Renal cortical epithelial cell (primary cell): Measurements from ENCODE around the gene CDC42BPG. TPM values are rescaled to one million over a fixed set of nuclear protein-coding genes. Genes with fewer than 3 reads are reported as not detected.

Experiments
- DNase-seq: peaks from one replicate; pipeline ENCODE4 v3.0.0-alpha.2; 2011; ENCODE audit warnings: low read depth
- total RNA-seq: library from RNA; depleted of rRNA; stranded (reverse); fragments of >200 nt; gene quantifications from 2 replicates; pipeline ENCODE4 v1.2.3, GENCODE V29; 2014

CDC42BPG gene, protein sequence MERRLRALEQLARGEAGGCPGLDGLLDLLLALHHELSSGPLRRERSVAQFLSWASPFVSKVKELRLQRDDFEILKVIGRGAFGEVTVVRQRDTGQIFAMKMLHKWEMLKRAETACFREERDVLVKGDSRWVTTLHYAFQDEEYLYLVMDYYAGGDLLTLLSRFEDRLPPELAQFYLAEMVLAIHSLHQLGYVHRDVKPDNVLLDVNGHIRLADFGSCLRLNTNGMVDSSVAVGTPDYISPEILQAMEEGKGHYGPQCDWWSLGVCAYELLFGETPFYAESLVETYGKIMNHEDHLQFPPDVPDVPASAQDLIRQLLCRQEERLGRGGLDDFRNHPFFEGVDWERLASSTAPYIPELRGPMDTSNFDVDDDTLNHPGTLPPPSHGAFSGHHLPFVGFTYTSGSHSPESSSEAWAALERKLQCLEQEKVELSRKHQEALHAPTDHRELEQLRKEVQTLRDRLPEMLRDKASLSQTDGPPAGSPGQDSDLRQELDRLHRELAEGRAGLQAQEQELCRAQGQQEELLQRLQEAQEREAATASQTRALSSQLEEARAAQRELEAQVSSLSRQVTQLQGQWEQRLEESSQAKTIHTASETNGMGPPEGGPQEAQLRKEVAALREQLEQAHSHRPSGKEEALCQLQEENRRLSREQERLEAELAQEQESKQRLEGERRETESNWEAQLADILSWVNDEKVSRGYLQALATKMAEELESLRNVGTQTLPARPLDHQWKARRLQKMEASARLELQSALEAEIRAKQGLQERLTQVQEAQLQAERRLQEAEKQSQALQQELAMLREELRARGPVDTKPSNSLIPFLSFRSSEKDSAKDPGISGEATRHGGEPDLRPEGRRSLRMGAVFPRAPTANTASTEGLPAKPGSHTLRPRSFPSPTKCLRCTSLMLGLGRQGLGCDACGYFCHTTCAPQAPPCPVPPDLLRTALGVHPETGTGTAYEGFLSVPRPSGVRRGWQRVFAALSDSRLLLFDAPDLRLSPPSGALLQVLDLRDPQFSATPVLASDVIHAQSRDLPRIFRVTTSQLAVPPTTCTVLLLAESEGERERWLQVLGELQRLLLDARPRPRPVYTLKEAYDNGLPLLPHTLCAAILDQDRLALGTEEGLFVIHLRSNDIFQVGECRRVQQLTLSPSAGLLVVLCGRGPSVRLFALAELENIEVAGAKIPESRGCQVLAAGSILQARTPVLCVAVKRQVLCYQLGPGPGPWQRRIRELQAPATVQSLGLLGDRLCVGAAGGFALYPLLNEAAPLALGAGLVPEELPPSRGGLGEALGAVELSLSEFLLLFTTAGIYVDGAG (N-terminal part only)
- total RNA-seq, result 8.7 and 9.4 TPM in 2 replicates

DNA sequence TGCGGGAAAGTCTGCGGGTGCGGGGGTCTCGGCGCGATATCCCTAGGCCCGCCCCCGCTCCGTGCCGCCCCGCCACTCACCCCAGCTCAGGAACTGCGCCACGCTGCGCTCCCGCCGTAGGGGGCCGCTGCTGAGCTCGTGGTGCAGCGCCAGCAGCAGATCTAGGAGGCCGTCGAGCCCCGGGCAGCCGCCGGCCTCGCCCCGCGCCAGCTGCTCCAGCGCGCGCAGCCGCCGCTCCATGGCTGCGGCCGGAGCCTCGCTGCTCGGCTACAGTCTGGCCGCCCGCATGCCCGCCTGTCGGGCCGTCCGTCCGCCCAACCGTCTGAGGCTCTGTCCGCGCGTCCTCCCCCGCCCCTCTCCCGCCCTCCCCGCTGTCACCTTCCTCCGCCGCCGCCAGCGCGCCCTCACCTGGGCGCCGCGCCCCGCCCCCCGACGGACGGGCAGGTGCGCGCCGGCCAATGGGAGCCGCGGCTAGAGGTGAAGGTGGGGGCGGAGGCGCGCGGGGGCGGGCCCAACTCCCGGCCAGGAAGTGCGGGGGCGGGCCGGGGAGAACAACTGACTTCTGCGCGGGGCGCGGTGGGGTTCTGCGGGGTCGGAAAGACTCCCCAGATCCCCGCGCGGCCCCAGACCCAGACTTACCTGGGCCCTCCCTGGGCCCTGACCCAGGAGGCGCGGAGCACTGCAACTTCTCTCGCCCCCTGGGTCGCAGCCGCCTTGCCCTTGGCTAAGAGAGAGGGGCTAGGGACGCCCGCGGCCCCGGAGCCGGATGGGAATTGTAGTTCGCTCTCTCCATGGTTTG, at the start of gene CDC42BPG:
CDC42BPG (minus strand) TSS at position 324 of the 799 bp plus-strand sequence; CDS start at position 240, 84 bp downstream.
- DNase-seq, result no peak

DNA sequence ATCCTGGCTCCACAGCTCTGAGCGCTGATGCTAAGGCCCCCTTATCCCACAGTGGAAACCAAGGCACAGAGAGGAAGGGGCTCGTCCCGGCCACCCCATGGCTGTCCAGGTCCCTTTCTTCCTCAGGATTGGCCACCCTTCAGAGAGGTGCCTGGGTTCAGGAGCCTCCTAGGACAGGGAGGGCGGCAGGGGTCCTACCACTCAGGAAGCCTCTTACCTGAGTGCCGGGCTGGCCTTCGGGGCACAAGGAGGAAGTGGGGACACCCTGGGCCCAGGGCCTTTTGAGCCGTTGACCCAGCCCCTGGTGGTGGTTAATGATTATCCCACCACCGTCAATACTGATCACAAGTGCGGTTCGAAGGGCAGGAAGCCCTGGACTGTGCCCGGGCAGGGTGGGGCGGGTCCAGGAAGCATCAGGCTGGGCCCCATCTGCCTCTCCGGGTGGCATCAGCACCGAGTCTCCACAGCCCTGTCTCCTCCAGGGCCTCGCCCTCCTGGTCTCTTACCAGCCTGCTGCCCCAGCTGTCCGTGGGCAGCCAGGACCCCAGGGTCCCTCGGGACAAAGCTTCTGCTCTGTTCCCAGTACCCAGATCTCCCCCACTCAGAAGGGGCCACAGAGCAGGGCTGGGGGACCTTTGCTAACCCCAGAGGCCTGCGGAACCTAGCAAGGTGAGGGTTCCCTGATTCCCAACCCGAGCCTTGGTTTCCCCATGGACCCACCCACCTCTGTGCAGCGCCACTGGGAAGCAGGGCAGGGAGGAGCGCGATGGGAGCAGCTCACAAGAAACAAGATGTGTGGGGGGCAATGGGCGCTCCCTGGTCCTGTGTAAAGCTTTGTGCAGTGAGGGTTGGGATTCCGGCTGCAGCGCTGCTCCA, 49.0 kb upstream of the CDC42BPG start:
- peak; percentile 40 for DNase-seq

DNA sequence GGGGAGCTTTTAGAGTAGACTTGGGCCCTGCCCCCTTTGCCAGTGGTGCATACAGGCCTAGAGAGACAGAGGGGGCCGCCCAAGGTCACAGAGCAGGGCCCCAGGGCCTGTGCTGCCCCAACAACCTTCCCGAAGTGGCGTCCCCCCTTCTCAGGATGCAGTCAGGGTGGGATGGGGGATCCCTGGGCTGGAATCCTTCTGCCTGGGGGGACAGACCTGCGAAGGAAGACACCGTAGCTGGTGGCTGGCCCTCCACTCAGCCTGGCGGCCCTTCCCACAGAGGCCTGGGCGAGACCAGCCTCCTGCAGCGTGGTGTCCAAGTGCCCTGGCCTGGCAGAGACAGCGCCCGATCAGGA, 48.4 kb upstream of the CDC42BPG start:
- no peak for DNase-seq

DNA sequence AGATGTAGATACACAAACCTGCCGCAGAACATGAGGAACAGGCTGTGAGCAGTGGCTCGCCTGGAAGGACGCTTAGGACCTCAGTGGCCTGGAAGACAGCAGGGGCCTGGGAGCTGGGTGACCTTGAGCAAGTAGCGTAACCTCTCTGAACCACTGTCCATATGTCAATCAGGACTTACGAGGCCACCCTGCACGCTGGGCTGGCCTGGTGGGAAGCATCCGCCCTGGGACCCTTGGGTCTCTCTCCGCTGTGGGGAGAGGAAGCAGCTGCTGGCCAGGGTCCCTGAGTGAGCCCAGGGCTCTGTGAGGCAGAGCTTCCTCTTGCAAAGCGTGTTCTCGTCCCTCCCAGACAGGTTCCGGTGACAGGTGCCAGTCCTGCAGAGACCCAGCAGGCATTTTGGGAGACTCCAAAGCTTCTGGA, 48.0 kb upstream of the CDC42BPG start:
- no peak for DNase-seq

DNA sequence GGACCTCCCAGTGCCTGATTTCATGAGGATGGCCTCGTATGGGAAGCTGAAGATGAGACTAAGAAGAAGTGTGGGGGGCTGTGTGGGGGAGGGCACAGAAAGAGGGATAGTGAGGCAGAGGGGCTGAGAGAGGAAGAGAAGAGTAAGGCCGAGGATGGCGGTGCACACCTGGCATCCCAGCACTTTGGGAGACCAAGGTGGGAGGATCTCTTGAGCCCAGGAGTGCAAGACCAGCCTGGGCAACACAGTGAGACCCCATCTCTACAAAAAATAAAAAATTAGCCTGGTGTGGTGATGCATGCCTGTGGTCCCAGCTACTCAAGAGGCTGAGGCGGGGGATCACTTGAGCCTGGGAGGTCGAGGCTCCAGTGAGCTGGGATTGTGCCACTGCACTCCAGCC, 47.4 kb upstream of the CDC42BPG start:
- DNase-seq, result no peak

DNA sequence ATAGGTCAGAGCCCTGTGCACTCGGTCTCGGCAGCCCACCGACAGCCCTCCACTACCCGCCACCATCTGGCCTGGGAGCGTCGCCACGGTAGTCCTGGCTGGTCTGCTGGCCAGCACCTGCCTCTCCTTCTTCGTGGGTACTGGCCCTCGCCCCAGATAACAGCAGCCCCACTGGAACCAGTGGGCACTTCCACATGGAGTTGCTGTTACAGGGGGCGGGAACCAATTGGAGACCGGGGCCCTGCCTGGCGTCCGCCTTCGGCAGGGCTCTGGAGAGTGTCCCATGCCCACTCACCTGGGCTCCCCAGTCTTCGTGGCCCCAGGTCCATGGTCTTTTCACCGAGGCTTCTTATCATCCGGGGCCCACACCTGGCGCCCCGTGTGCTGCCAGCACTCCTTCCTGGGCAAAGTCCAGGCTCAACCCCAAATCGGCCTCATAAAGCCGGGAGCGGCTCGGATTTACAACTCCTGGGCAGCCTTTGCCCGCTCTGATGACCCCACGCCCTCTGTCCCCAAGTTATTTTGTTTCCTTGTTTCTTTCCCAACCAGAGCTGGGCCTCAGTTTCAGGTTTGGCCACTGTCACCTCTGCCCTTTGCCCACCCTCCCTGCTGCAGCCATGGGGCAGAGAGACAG, 46.9 kb upstream of the CDC42BPG start:
- DNase-seq, result no peak

DNA sequence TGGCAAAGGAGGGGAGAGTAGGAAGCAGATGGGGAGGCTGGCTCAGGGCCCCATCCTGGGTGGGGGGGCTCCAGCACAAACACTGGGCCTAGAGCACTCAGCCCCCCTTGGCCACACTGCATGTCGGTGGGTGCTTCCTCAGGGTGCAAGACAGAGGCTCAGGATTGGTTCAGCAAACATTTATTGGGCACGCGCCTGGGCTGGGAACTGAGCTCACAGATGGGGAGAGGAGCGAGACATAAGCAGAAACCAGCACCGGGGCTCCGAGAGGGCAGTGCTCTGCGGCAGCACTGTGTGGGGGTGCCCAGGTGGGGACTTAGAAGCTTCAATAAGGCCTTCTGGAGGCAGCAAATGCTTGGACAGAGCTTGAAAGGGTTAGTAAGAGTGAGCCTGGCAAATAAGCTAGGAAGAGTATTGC, 46.1 kb upstream of the CDC42BPG start:
- DNase-seq, result no peak

DNA sequence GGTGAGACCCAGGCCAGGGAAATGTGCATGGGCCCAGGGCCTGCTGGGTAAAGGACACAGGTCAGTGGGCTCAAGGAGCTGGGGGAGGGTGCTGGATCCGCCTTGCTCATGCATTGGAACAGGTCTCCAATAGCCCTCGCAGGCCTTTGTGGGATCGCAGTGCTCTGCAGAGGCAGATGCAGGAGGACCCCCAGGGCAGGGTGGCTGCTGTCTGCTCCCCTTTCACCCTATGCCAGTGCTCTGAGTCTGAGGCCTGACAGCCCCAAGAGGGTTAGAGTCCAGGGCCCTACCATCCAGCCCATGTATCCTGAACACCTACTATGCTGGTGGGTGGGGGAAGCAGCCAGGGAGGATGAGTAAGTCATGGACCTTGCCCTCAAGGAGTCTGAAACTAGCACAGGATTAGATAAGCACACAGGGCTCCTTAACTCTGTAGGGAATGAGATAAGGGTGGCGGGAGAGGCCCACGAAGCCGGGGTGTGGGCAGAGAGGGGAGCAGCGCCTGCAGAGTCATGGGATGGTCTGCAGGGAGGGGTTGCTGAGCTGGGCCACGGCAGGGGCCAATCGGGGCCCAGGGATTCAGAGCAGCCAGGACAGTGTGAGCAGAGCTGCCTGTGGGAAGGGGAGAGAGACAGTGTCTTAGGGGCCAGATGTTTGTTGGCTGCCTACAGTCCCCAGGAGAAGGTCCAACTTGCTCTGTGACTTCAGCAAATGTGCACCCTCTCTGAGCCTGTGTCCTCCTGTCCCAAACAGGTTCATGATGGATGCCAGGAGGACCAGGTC, 44.5 kb upstream of the CDC42BPG start:
- DNase-seq, result peak; percentile 62

DNA sequence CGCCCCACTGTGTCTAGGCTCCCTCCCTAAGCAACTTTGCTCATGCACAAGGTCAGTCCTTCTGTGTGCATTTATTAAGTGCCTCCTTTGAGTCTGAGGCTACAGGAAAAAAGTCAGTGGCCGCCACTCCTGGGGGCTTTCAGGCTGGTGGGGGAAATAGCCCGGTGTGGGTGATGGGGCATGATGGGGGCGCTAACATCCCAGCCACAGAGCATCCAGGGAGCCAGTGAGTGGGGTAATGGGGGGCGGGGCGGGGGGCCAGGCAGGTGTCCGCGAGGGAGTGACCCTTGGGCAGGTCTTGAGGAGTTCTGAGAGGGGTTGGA, 43.9 kb upstream of the CDC42BPG start:
- no peak for DNase-seq

DNA sequence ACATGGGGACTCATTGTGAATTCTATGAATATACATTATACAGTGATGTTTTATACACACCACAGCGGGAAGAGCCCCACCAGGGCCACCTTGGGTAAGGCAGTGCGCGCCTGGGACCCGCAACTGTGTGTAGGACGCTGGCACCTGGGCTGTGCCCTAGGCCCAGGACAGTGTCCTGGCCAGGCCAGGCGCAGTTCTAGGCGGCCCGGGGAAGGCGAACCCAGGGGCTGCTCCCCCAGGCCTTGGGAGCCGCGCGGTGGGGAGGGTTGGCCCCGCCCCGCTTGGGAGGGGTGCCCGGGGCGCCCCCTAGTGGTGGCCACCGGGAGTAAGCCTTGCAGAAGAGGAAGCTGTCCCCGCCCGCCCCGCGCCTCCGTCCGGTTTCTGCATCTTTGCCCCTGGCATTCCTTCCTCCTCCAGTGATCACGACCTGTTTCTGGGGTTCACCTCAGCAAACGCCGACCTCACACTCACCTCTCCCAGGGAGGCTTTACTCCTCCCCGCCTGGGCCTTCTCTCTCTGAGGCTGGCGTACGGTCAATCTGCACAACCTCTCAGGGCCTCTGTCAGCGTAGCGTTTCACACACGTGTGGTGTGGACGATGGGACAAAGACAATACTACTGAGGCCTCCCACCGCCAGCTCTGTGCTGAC, 43.4 kb upstream of the CDC42BPG start:
- DNase-seq, result peak; percentile 54

DNA sequence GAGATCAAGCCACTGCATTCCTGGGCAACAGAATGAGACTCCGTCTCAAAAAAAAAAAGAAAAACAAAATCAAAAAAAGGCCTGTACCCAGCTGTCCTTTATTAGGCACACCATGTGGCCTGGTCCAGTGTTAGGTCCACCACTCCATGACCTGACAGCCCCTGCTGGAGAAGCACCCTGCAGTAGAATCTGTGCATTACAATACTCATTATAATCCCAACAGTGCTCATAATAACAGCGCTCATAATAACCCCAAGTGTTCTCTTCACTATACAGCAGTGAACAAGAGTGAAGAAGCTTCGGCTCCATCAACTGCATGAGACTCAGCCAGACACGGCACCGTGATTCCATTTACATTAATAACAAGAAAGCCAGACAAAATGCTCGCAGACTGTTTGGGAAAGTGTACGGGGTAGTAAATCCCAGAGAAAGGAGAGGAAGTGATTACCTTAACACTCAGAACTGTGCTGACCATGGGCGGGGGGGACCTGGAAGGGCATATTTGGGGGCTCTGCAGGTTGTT, 42.8 kb upstream of the CDC42BPG start:
- no peak for DNase-seq

DNA sequence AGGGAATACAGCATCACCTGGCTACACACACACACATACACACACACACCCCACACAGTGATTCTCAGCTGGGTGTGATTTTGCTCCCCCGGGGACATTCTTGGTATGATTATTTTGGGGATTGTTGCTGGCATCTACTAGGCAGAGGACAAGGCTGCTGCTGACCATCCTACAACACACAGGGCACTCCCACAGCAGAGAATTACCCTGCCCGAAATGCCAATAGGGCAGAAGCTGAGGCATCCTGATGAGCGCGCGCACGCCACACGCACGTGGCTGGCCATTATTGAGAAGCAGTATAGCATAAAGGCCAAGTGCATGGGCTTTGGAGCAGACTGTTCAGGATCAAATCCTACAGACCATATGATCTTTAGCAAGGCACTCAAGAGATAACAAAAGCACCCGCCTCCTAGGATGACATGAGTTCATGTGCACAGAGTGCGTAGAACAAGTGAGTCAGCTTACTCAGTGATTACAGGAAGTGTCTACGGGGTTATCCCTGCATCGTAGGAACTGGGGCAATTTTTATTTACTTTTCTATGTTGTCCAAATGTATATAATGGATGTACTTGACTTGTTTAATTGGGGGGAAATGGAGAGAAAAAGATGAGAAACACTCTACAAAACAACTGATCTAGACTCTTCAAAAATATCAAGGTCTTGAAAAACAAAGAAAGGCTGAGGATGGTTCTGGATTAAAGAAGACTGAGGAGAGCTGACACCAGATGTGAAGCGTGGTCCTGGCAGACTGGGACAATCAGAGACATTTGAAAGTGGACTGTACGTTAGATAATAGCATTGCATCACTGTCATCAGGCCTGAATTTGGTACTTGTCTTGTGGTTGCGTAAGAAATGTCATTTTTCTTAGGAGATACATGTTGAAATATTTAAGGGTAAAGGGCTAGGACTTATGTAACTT, 41.2 kb upstream of the CDC42BPG start:
- peak; percentile 51 for DNase-seq

DNA sequence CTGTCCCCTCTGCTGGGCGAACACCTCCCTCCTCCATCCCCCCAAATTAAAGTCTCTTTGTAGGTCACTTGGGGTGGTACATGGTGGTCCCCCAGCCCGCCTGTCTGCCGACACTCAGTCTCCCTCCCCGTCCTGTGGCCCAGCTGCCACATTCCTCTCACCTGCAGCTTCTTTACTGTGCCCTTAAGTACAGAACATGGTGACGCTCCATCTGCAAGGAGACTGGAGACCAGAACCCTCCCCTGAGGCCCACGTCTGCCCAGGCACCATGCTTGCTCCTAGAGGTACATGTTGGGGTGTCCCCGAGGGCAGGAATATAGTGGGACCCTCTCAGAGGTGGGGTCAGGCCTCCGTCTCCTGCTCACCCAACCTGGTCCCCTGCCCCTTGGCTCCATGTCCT, 39.6 kb upstream of the CDC42BPG start:
- no peak for DNase-seq

DNA sequence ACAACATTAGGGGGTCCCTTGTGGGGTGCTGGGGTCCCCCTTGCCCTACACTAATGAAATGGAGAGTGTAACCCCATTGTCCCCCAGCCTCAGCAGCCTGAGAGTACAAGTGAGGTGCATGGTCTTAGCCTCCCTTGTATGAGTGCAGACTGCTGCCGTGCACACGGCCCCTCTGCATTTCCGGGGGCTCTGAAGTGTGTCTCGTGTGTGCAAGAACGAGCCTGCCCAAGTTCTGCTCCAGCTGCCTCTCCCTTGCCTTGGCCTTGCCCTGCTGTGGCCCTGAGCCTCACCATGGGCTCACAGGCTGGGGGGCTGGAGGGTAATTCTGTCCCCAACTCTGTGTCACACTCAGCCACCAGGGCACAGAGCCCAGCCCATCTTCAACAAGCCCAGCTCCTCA, 39.1 kb upstream of the CDC42BPG start:
- DNase-seq, result no peak

DNA sequence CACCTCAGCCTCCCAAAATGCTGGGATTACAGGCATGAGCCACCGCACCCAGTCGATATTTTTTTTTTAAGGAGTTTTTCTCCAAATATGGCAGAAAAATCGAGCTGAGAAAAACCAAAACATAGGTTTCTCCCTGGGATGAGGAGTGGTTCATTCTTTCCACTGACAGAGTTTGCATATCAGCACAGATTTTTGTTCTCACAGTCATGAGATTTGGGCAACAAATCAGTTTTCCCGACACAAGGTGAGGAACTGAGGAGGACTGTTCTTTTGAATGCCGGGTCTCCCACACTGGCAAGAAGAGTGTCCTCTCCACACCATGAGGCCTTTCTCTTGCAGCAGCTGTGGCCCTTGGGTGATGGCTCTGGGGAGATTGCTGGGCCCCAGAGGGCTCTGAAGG, 37.8 kb upstream of the CDC42BPG start:
- DNase-seq, result no peak

DNA sequence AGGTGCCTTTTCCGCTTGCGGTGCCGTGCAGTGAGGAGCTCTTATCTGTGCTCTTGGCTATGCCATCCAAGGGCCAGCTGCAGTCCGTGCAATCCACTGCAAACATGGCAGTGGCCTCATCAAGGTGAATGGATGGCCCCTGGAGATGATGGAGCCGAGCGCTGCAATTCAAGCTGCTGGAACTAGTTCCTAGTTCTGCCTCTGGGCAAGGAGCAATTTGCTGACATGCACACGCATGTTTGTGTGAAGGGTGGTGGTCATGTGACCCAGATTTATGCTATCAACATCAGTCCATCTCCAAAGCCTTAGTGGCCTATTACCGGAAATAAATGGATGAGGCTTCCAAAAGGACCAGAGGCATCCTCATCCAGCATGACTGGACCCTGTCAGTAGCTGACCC, 37.0 kb upstream of the CDC42BPG start:
- no peak for DNase-seq
